ENCODE results near the gene DTL.

Gene DTL

GRCh38 chr1:212129781-212130180 lies 94.2 kb downstream of the DTL start:
- DNase-seq = no peak

- no peak for DNase-seq
Measured at GRCh38 chr1:212132025-212132424, 96.5 kb downstream of the DTL start.

GRCh38 chr1:212133319-212133718 lies 97.8 kb downstream of the DTL start:
- DNase-seq = no peak

- no peak for DNase-seq
Measured at GRCh38 chr1:212135166-212135565, 99.6 kb downstream of the DTL start.

GRCh38 chr1:212137854-212138253 lies 102.3 kb downstream of the DTL start:
- DNase-seq = no peak

- no peak for DNase-seq
Measured at GRCh38 chr1:212138457-212138856, 102.9 kb downstream of the DTL start.

GRCh38 chr1:212139526-212140135 lies 104.1 kb downstream of the DTL start:
- DNase-seq = no peak

- no peak for DNase-seq
Measured at GRCh38 chr1:212141404-212141803, 105.9 kb downstream of the DTL start.

GRCh38 chr1:212142883-212143530 lies 107.5 kb downstream of the DTL start:
- DNase-seq = no peak

- no peak for DNase-seq
Measured at GRCh38 chr1:212147581-212148033, 112.1 kb downstream of the DTL start.

- no peak for DNase-seq
Measured at GRCh38 chr1:212149566-212149965, 114.0 kb downstream of the DTL start.

GRCh38 chr1:212152308-212152693 lies 116.8 kb downstream of the DTL start:
- DNase-seq = no peak

GRCh38 chr1:212152869-212153268 lies 117.3 kb downstream of the DTL start:
- no peak for DNase-seq

- no peak for DNase-seq
Measured at GRCh38 chr1:212153635-212154034, 118.1 kb downstream of the DTL start.

Data from stimulated activated CD4-positive, alpha-beta T cell treated with anti-CD3 and anti-CD28 coated beads, Interleukin-4, amount 100 ng/mL, for 1 hour (primary cell).